H1 (cell line): Measurements from ENCODE around the gene C1orf146. TPM values are rescaled to one million over a fixed set of nuclear protein-coding genes. Genes with fewer than 3 reads are reported as not detected.

Experiments used
- EGR1 ChIP-seq: IDR thresholded peaks from 2 replicates; pipeline ENCODE4 v1.6.1; 2011; ENCODE audit warnings: low read depth, low read length, borderline replicate concordance
- KDM5A ChIP-seq: fragments of 200-600 bp; IDR thresholded peaks from 2 replicates; pipeline ENCODE4 v1.7.1; 2012; ENCODE audit warnings: mild to moderate bottlenecking, low read length, inconsistent platforms, mixed read lengths
- POLR2AphosphoS5 ChIP-seq: IDR thresholded peaks from 2 replicates; pipeline ENCODE4 v1.6.1; 2011; ENCODE audit warnings: low read depth, low read length
- POU5F1 ChIP-seq: IDR thresholded peaks from 2 replicates; pipeline ENCODE4 v1.6.1; 2011; ENCODE audit warnings: low read depth, mild to moderate bottlenecking, low read length, moderate library complexity
- SIX5 ChIP-seq: IDR thresholded peaks from 2 replicates; pipeline ENCODE4 v1.6.1; 2011; ENCODE audit warnings: mild to moderate bottlenecking, low read depth, low read length
- TAF1 ChIP-seq: IDR thresholded peaks from 2 replicates; pipeline ENCODE4 v1.6.1; 2011; ENCODE audit warnings: mild to moderate bottlenecking, low read depth, low read length
- polyA plus RNA-seq, 7 experiments: library from polyadenylated mRNA; depleted of rRNA in 3 of 7; stranded (reverse) in 5 of 7; unstranded in 2 of 7; fragments of >200 nt in 5 of 7; fragments of 200-250 nt in 2 of 7; gene quantifications; 1 replicate in 5 of 7; 2 replicates in 1 of 7; 4 replicates in 1 of 7; pipeline versions ENCODE4 v1.2.1 to v1.2.3, GENCODE V29; 2011 to 2013; ENCODE audit warnings: missing spikeins in 2 of 7, mixed read lengths in 2 of 7
- total RNA-seq: library from RNA; stranded (reverse); fragmentation: NEBNext Ultra II Directional; extraction: Animal tissue kit (Norgen Biotek cat#: 25700); gene quantifications from 2 replicates; pipeline ENCODE4 v1.2.1, GENCODE V29; 2021

C1orf146 gene
- total and polyA plus RNA-seq, 2 of the 8 experiments (the other 6 are each of a cell fraction or from before 2014, with no cell fraction given): not detected

- no peak for TF ChIP-seq TAF1
- TF ChIP-seq KDM5A: no peak
- TF ChIP-seq SIX5: no peak
- no peak for TF ChIP-seq POU5F1
- no peak for TF ChIP-seq EGR1
- no peak for TF ChIP-seq POLR2AphosphoS5
These were observed 7.0 kb upstream of the C1orf146 start (continued) for GRCh38 chr1:92210701-92211100.
